SK-N-MC (cell line): ENCODE results near the gene E2F2.

ENCODE experiments used
- DNase-seq: peaks from one replicate; pipeline ENCODE4 v3.0.0-alpha.2; 2011; ENCODE audit warnings: low read depth, low spot score
- H3K27ac ChIP-seq: fragments of 200-600 bp; sonication (generic); 2 replicates; pipeline ENCODE4 v1.5.1; 2016; ENCODE audit warnings: mixed run types
- H3K36me3 ChIP-seq: fragments of 200-600 bp; sonication (generic); 2 replicates; pipeline ENCODE4 v1.6.1; 2017; ENCODE audit warnings: antibody characterized with exemption, low read length, mixed read lengths; ENCODE audit not compliant: insufficient read depth
- H3K4me3 ChIP-seq: fragments of 200-600 bp; sonication (generic); 2 replicates; pipeline ENCODE4 v1.5.1; 2016
- H3K9ac ChIP-seq: fragments of 200-600 bp; sonication (generic); 2 replicates; pipeline ENCODE4 v1.8.0; 2017; ENCODE audit warnings: mixed run types, mixed read lengths; ENCODE audit not compliant: insufficient read length
- H3K9me3 ChIP-seq: fragments of 200-600 bp; sonication (generic); 2 replicates; pipeline ENCODE4 v1.6.1; 2017; ENCODE audit warnings: low read depth, mild to moderate bottlenecking, antibody characterized with exemption, low read length, moderate library complexity, mixed read lengths
- EZH2 ChIP-seq: fragments of 200-600 bp; sonication (generic); IDR thresholded peaks from one replicate; pipeline ENCODE4 v1.6.1; 2017; ENCODE audit warnings: antibody characterized with exemption
- FOXP2 ChIP-seq: optimal IDR thresholded peaks from 2 replicates; pipeline ENCODE3; 2011; ENCODE audit warnings: mild to moderate bottlenecking, moderate library complexity; ENCODE audit not compliant: insufficient read depth; ENCODE audit errors: extremely low read length, control extremely low read depth
- POLR2AphosphoS5 ChIP-seq: IDR thresholded peaks from 2 replicates; pipeline ENCODE4 v1.6.1; 2012; ENCODE audit warnings: mild to moderate bottlenecking, low read depth, low read length, borderline replicate concordance

The E2F2 gene

DNA sequence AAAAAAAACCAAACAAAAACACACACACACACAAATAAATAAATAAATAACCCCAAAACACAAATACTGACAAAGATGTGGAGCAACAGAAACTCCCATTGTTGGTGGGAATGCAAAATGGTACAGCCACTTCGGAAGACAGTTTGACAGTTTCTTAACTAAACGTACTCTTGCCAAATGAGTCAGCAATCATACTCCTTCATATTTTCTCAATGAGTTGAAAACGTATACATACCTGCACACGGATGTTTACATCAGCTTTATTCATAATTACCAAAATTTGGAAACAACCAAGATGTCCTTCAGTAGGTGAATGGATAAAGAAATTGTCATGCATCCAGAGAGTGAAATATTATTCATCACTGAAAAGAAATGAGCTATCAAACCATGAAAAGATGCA, 70.5 kb downstream of the E2F2 start:
- no peak overlapping the region for H3K4me3 ChIP-seq
- DNase-seq, result no peak
- no peaks in the 10 kb centered on the region for H3K9me3 ChIP-seq
- no peaks in the 10 kb centered on the region for H3K36me3 ChIP-seq
- no peak for TF ChIP-seq EZH2
- TF ChIP-seq FOXP2, result no peak
- no peak for TF ChIP-seq POLR2AphosphoS5
- H3K27ac ChIP-seq, result no peak overlapping the region
- no peak overlapping the region for H3K9ac ChIP-seq

DNA sequence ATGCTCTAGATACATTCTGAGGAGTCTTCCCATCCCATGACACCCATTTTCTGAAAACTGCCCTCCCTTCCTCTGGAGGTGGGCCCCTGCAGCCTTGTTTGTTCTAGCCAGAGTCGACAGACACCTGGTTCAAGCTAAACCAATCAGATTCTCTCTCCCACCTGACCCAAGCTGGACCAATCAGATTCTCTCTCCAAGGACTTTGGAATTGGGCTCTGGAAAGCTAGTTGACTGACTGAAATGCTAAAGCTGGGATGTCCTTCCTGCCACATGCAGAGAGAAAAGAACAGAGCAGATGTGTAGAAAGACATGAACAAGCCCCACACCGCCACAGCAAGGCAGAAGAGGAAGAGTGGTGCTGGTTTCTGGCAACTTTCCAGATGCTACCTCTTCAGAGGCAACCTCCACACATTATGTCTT, 71.7 kb downstream of the E2F2 start:
- H3K36me3 ChIP-seq, result no peaks in the 10 kb centered on the region
- H3K4me3 ChIP-seq, result no peak overlapping the region
- H3K27ac ChIP-seq, result no peak overlapping the region
- no peak for DNase-seq
- H3K9ac ChIP-seq, result no peak overlapping the region
- no peaks in the 10 kb centered on the region for H3K9me3 ChIP-seq
- TF ChIP-seq POLR2AphosphoS5 (no peak), EZH2 (no peak), FOXP2 (no peak)
